A673 (cell line): ENCODE measurements around the gene RPH3AL.

ENCODE experiments used
- CTCF ChIP-seq: fragments of 300-800, 200-600 bp; sonication (generic); conservative IDR thresholded peaks from 2 replicates; pipeline ENCODE4 v1.5.1; 2017; ENCODE audit warnings: low read depth, mild to moderate bottlenecking, antibody characterized with exemption, low read length, moderate library complexity, mixed read lengths
- EZH2 ChIP-seq: fragments of 200-600 bp; sonication (generic); IDR thresholded peaks from 2 replicates; pipeline ENCODE4 v1.6.1; 2017; ENCODE audit warnings: borderline replicate concordance, low read depth, mild to moderate bottlenecking, mixed read lengths, antibody characterized with exemption, low read length; ENCODE audit not compliant: poor library complexity, severe bottlenecking

- no peak for TF ChIP-seq CTCF
- no peak for TF ChIP-seq EZH2
Measured at GRCh38 chr17:208429-208828, 144.2 kb downstream of the RPH3AL start.
